GM10847 (cell line): ENCODE data around the gene INHA.

ENCODE experiments used
- POLR2A ChIP-seq: IDR thresholded peaks from 2 replicates; pipeline ENCODE4 v1.6.1; 2011; ENCODE audit not compliant: insufficient read length; ENCODE audit errors: extremely low read depth

Gene INHA

GRCh38 chr2:219549619-219550018, 22.5 kb upstream of the INHA start:
- TF ChIP-seq POLR2A, result no peak

- no peak for TF ChIP-seq POLR2A
Measured at GRCh38 chr2:219551441-219552381, 20.4 kb upstream of the INHA start.

- no peak for TF ChIP-seq POLR2A
Measured at GRCh38 chr2:219552382-219553167, 19.5 kb upstream of the INHA start.

- no peak for TF ChIP-seq POLR2A
Measured at GRCh38 chr2:219553168-219553417, 19.0 kb upstream of the INHA start.

- TF ChIP-seq POLR2A, result no peak
Measured at GRCh38 chr2:219553463-219553963, 18.6 kb upstream of the INHA start.

- TF ChIP-seq POLR2A, result no peak
Measured at GRCh38 chr2:219554350-219554749, 17.8 kb upstream of the INHA start.

- TF ChIP-seq POLR2A, result no peak
Measured at GRCh38 chr2:219555956-219556355, 16.2 kb upstream of the INHA start.

- no peak for TF ChIP-seq POLR2A
Measured at GRCh38 chr2:219556413-219556812, 15.7 kb upstream of the INHA start.

GRCh38 chr2:219557320-219557719, 14.8 kb upstream of the INHA start:
- no peak for TF ChIP-seq POLR2A

- no peak for TF ChIP-seq POLR2A
Measured at GRCh38 chr2:219557791-219558785, 14.0 kb upstream of the INHA start.

- TF ChIP-seq POLR2A, result no peak
Measured at GRCh38 chr2:219559156-219559915, 12.8 kb upstream of the INHA start.

- no peak for TF ChIP-seq POLR2A
Measured at GRCh38 chr2:219560037-219560892, 11.8 kb upstream of the INHA start.

GRCh38 chr2:219560893-219561178, 11.3 kb upstream of the INHA start:
- TF ChIP-seq POLR2A, result no peak

GRCh38 chr2:219561179-219562048, 10.7 kb upstream of the INHA start:
- TF ChIP-seq POLR2A, result no peak
